Keratinocyte (primary cell): ENCODE results near the gene ZC2HC1B. TPM values are rescaled to one million over a fixed set of nuclear protein-coding genes. Genes with fewer than 3 reads are reported as not detected.

Source experiments
- DNase-seq: peaks from one replicate; pipeline ENCODE4 v3.0.0-alpha.2; 2011; ENCODE audit warnings: low read depth, missing footprints, low spot score
- FAIRE-seq: peaks from 2 replicates; lab custom pipeline; 2011; peaks lifted over from hg19 to GRCh38; lab: Jason Lieb, UNC
- H2AFZ ChIP-seq: 2 replicates; pipeline ENCODE4 v1.6.0; 2012; ENCODE audit warnings: low read length, control low read depth, inconsistent platforms; ENCODE audit not compliant: control insufficient read depth
- H3K27ac ChIP-seq: 2 replicates; pipeline ENCODE4 v1.5.1; 2011; ENCODE audit warnings: low read length; ENCODE audit not compliant: control insufficient read depth, insufficient read depth
- H3K27me3 ChIP-seq: 3 replicates; pipeline ENCODE4 v1.6.0; 2011; ENCODE audit warnings: low read length; ENCODE audit not compliant: control insufficient read depth, insufficient read depth; ENCODE audit errors: extremely low read depth
- H3K36me3 ChIP-seq, 2 experiments: 2 replicates in 1 of 2; 3 replicates in 1 of 2; pipeline ENCODE4 v1.5.1; 2011; ENCODE audit warnings: low read length in 2 of 2, mild to moderate bottlenecking in 1 of 2; ENCODE audit not compliant: control insufficient read depth in 2 of 2, insufficient read depth in 2 of 2; ENCODE audit errors: extremely low read depth in 1 of 2
- H3K4me1 ChIP-seq: 3 replicates; pipeline ENCODE4 v1.5.1; 2011; ENCODE audit warnings: low read length; ENCODE audit not compliant: control insufficient read depth, insufficient read depth; ENCODE audit errors: extremely low read depth
- H3K4me2 ChIP-seq: 3 replicates; pipeline ENCODE4 v1.6.0; 2011; ENCODE audit warnings: low read depth, low read length; ENCODE audit not compliant: control insufficient read depth, insufficient read depth; ENCODE audit errors: extremely low read depth
- H3K4me3 ChIP-seq, 3 experiments: fragments of 200-600 bp in 1 of 3; sonication (generic) in 1 of 3; 2 replicates in 2 of 3; 3 replicates in 1 of 3; pipeline ENCODE4 v1.5.1; 2011 to 2016; ENCODE audit warnings: low read length in 3 of 3, mild to moderate bottlenecking in 3 of 3, control low read depth in 2 of 3, inconsistent platforms in 1 of 3, low read depth in 1 of 3, mixed read lengths in 1 of 3, mixed run types in 1 of 3, moderate library complexity in 1 of 3; ENCODE audit not compliant: control insufficient read depth in 2 of 3, insufficient read depth in 2 of 3; ENCODE audit errors: extremely low read depth in 1 of 3
- H3K79me2 ChIP-seq: 2 replicates; pipeline ENCODE4 v1.6.0; 2012; ENCODE audit warnings: low read length; ENCODE audit not compliant: control insufficient read depth, insufficient read depth
- H3K9ac ChIP-seq: 3 replicates; pipeline ENCODE4 v1.6.0; 2011; ENCODE audit warnings: low read length; ENCODE audit not compliant: control insufficient read depth, insufficient read depth; ENCODE audit errors: extremely low read depth
- H3K9me1 ChIP-seq: 3 replicates; pipeline ENCODE4 v1.6.0; 2011; ENCODE audit warnings: low read length; ENCODE audit not compliant: control insufficient read depth, insufficient read depth; ENCODE audit errors: extremely low read depth
- H3K9me3 ChIP-seq: 2 replicates; pipeline ENCODE4 v1.5.1; 2012; ENCODE audit warnings: low read depth, low read length; ENCODE audit not compliant: control insufficient read depth
- H4K20me1 ChIP-seq: 3 replicates; pipeline ENCODE4 v1.6.0; 2011; ENCODE audit warnings: low read length; ENCODE audit not compliant: control insufficient read depth, insufficient read depth; ENCODE audit errors: extremely low read depth
- EZH2 ChIP-seq: IDR thresholded peaks from one replicate; pipeline ENCODE4 v1.6.1; 2012; ENCODE audit warnings: inconsistent platforms, mild to moderate bottlenecking, low read length, moderate library complexity
- dilution Hi-C: fragments of 300-500 bp; cut with MboI; formaldehyde crosslinking; loops from one replicate; pipeline ENCODE4 v1.7.0; 2020; ENCODE audit warnings: low sequenced_read_pairs; ENCODE audit not compliant: extremely low pct_ligation_motif_present
- polyA plus RNA-seq, 5 experiments: library from polyadenylated mRNA; depleted of rRNA in 3 of 5; stranded (reverse) in 3 of 5; stranded (forward) in 1 of 5; unstranded in 1 of 5; fragments of >200 nt; gene quantifications; 1 replicate in 1 of 5; 2 replicates in 3 of 5; 3 replicates in 1 of 5; pipeline versions ENCODE4 v1.2.1 to v1.2.3, GENCODE V29; 2011 to 2012; ENCODE audit warnings: missing spikeins in 2 of 5, low read depth in 1 of 5, low replicate concordance in 1 of 5
- TF ChIP-seq, protein P1 (sequence below), 3 experiments: IDR thresholded peaks in 1 of 3; conservative IDR thresholded peaks in 1 of 3; optimal IDR thresholded peaks in 1 of 3; 2 replicates in 2 of 3; 3 replicates in 1 of 3; pipeline versions ENCODE3 to v1.5.1; 2011; ENCODE audit warnings: low read length in 3 of 3, mild to moderate bottlenecking in 3 of 3, moderate library complexity in 2 of 3, control low read depth in 1 of 3, inconsistent platforms in 1 of 3; ENCODE audit not compliant: insufficient read depth in 2 of 3; ENCODE audit errors: extremely low read depth in 1 of 3

ZC2HC1B gene
- polyA plus RNA-seq, 1 donor (not counting 4 experiments of a cell fraction or from before 2014, with no cell fraction given) = not detected

DNA sequence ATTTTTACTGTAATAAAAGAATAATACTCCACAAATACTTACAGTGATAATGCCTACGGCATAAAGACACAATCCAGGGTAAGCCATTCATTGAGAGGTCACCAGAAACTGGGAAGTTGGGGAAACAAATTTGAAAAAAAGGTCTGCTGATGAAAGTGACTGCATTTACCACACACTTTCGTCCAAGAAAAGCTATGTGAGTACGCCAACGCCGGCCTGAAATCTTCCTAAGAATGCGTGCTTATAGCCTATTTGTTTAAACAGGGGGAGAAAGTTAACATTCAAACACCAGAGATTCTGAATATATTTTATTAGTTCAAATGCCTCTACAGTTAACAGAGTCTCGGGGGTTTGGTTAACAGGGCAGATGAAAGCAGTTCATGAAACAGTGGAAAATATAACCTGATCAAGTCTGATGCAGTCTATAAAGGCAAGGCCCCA is 21.8 kb upstream of the ZC2HC1B start:
- Histone ChIP-seq H3K27ac (peak overlapping the region; percentile 96), H3K36me3 (peaks cover under 1 to 15% of the 10 kb centered on the region in 2 experiments), H3K79me2 (peaks cover 37% of the 10 kb centered on the region), H2AFZ (peak overlapping the region; percentile 99), H3K9me3 (no peaks in the 10 kb centered on the region), H4K20me1 (no peaks in the 10 kb centered on the region), H3K9ac (peak overlapping the region; percentile 97), H3K4me1 (peaks cover 7% of the 10 kb centered on the region), H3K4me2 (peak overlapping the region; percentile 96), H3K9me1 (no peaks in the 10 kb centered on the region), H3K27me3 (no peaks in the 10 kb centered on the region), H3K4me3 (peak overlapping the region; percentile 70 to 98 (median 90))
- FAIRE-seq = no peak
- no peak for DNase-seq
- dilution Hi-C loops = no loop called here
- TF ChIP-seq, protein P1, sequence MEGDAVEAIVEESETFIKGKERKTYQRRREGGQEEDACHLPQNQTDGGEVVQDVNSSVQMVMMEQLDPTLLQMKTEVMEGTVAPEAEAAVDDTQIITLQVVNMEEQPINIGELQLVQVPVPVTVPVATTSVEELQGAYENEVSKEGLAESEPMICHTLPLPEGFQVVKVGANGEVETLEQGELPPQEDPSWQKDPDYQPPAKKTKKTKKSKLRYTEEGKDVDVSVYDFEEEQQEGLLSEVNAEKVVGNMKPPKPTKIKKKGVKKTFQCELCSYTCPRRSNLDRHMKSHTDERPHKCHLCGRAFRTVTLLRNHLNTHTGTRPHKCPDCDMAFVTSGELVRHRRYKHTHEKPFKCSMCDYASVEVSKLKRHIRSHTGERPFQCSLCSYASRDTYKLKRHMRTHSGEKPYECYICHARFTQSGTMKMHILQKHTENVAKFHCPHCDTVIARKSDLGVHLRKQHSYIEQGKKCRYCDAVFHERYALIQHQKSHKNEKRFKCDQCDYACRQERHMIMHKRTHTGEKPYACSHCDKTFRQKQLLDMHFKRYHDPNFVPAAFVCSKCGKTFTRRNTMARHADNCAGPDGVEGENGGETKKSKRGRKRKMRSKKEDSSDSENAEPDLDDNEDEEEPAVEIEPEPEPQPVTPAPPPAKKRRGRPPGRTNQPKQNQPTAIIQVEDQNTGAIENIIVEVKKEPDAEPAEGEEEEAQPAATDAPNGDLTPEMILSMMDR (optimal IDR thresholded peaks at IDR 0.05 in 1 of 3, IDR thresholded peaks at IDR 0.05 in 1 of 3, conservative IDR thresholded peaks at IDR 0.05 in 1 of 3; ENCODE audit: extremely low read depth in 1 of 3, insufficient read depth in 2 of 3, low read length in 3 of 3) = no peak
- TF ChIP-seq EZH2 = no peak

DNA sequence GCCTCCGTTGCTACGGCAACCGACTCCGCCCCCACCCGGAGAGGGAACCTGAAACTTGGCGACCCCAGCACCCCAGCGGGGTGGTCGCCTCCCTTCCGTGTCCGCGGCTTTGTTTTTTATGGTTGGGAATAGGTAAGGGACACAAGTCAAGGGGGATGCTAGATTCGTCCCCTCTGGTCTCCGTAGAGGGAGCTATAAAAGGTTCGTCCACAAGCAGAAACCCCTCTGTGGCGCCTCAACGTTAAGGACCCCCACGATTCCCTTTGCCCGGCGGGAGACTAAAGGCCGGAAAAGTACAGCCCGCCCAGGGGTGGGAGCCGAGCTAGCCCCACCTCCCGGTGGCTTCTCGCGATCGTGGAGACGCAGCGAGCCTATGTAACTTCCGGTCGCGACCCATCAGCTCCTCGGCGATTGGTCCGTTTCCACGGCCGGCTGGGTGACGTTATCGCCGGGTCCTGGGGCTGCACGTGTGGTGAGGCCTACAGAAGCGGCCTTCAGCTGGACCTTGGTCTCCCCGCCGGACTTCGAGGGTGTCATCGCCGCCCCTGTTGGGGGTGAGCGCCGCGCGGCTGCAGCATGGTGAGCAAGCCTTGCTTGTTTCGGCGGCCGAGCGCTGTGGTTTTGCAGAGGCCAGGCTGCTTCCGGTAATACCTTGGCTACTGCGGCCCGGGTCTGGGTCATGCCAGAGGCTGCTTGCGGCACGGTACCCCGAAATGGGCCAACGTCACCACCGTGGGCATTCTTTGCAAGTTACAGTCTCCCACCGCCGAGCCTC is 21.2 kb upstream of the ZC2HC1B start, which contains the start of gene LTV1:
LTV1 (plus strand) TSS at position 437 of the 775 bp plus-strand sequence; CDS start at position 577, 140 bp downstream.
- H3K4me3 ChIP-seq = peak within 1 kb of the TSS; percentile 70 to 98 (median 90)
- no peaks in the 10 kb centered on the region for H4K20me1 ChIP-seq
- no peaks in the 10 kb centered on the region for H3K27me3 ChIP-seq
- H3K79me2 ChIP-seq = peaks cover 39% of the 10 kb centered on the region
- peak within 1 kb of the TSS; percentile 96 for H3K4me2 ChIP-seq
- H3K9ac ChIP-seq = peak within 1 kb of the TSS; percentile 97
- peak; percentile 79 for FAIRE-seq
- peak within 1 kb of the TSS; percentile 99 for H2AFZ ChIP-seq
- H3K9me1 ChIP-seq = no peaks in the 10 kb centered on the region
- dilution Hi-C loops = no loop called here
- peak; percentile 67 for DNase-seq
- H3K36me3 ChIP-seq = peaks cover 4 to 17% of the 10 kb centered on the region in 2 experiments
- TF ChIP-seq, protein P1 (optimal IDR thresholded peaks at IDR 0.05 in 1 of 3, IDR thresholded peaks at IDR 0.05 in 1 of 3, conservative IDR thresholded peaks at IDR 0.05 in 1 of 3; ENCODE audit: extremely low read depth in 1 of 3, insufficient read depth in 2 of 3, low read length in 3 of 3) = no peak
- no peak for TF ChIP-seq EZH2
- peaks cover 7% of the 10 kb centered on the region for H3K4me1 ChIP-seq
- peak within 1 kb of the TSS; percentile 96 for H3K27ac ChIP-seq
- H3K9me3 ChIP-seq = no peaks in the 10 kb centered on the region
